Measurements from ENCODE around the gene CENPF. TPM values are rescaled to one million over a fixed set of nuclear protein-coding genes. Genes with fewer than 3 reads are reported as not detected.
A peak's percentile ranks its signal among the peaks of the same experiment; 100 is the strongest.
"Not testable (repeated sequence)": the region's sequence is repeated elsewhere in the genome, so short reads cannot be mapped to it uniquely, and the experiment has no call there.

Gene CENPF
- total RNA-seq, 1 experiment from 2014 or later: 144 TPM

- Mint-ChIP-seq H3K27me3 (ENCODE audit: unreplicated experiment) (no peaks in the 10 kb centered on the region), H3K36me3 (ENCODE audit: insufficient read depth, unreplicated experiment) (no peaks in the 10 kb centered on the region), H3K27ac (ENCODE audit: unreplicated experiment) (no peak overlapping the region), H3K9me3 (ENCODE audit: low read depth, unreplicated experiment) (no peaks in the 10 kb centered on the region), H3K4me3 (ENCODE audit: low read depth, unreplicated experiment) (no peak overlapping the region), H3K4me1 (ENCODE audit: low read depth, unreplicated experiment) (no peaks in the 10 kb centered on the region)
- CTCF ChIA-PET: interaction anchor here (0.5 to 0.7 kb wide), 3 partner anchors 69 to 392 kb away, joined by 3 to 5 read pairs (median 4); no protein-coding TSS in a partner anchor
- intact Hi-C loops (cut with micrococcal nuclease; ENCODE audit: unreplicated experiment): no loop called here
- BruUV-seq (replicated peaks): no TSS peak
- DNase-seq: no peak
- TF ChIP-seq CTCF (IDR thresholded peaks at IDR 0.05; ENCODE audit: unreplicated experiment): no peak
Observed at GRCh38 chr1:214593158-214593557, 9.8 kb upstream of the CENPF start.

- Mint-ChIP-seq H3K9me3 (ENCODE audit: low read depth, unreplicated experiment) (no peaks in the 10 kb centered on the region), H3K4me3 (ENCODE audit: low read depth, unreplicated experiment) (peak overlapping the region; percentile 87), H3K27me3 (ENCODE audit: unreplicated experiment) (no peaks in the 10 kb centered on the region), H3K4me1 (ENCODE audit: low read depth, unreplicated experiment) (peaks cover 26% of the 10 kb centered on the region), H3K27ac (ENCODE audit: unreplicated experiment) (peak overlapping the region; percentile 85), H3K36me3 (ENCODE audit: insufficient read depth, unreplicated experiment) (peaks cover 31% of the 10 kb centered on the region)
- CTCF ChIA-PET: interaction anchor here (1.4 to 1.7 kb wide), 3 partner anchors 19 to 271 kb away, joined by 3 to 13 read pairs (median 4); no protein-coding TSS in a partner anchor
- intact Hi-C loops (cut with micrococcal nuclease; ENCODE audit: unreplicated experiment): loop anchor here (1.0 kb wide), 1 partner anchor 7 kb away; no protein-coding TSS in a partner anchor
- DNase-seq: no peak
- TF ChIP-seq CTCF (IDR thresholded peaks at IDR 0.05; ENCODE audit: unreplicated experiment): no peak
- no TSS peak for BruUV-seq (replicated peaks)
Observed at GRCh38 chr1:214603819-214604252, 841 bp downstream of the CENPF start.

- intact Hi-C loops (cut with micrococcal nuclease; ENCODE audit: unreplicated experiment): no loop called here
- peaks cover 29% of the 10 kb centered on the region for H3K4me1 Mint-ChIP-seq (ENCODE audit: low read depth, unreplicated experiment)
- CTCF ChIA-PET: interaction anchor here (0.6 to 1.7 kb wide), 5 partner anchors 15 to 158 kb away, joined by 3 to 4 read pairs (median 3); no protein-coding TSS in a partner anchor
- no peak for TF ChIP-seq CTCF (IDR thresholded peaks at IDR 0.05; ENCODE audit: unreplicated experiment)
- H3K4me3 Mint-ChIP-seq (ENCODE audit: low read depth, unreplicated experiment): peak overlapping the region; percentile 87
- peaks cover 37% of the 10 kb centered on the region for H3K36me3 Mint-ChIP-seq (ENCODE audit: insufficient read depth, unreplicated experiment)
- no peak for DNase-seq
- H3K27me3 Mint-ChIP-seq (ENCODE audit: unreplicated experiment): no peaks in the 10 kb centered on the region
- peak overlapping the region; percentile 85 for H3K27ac Mint-ChIP-seq (ENCODE audit: unreplicated experiment)
- no TSS peak for BruUV-seq (replicated peaks)
- H3K9me3 Mint-ChIP-seq (ENCODE audit: low read depth, unreplicated experiment): no peaks in the 10 kb centered on the region
Observed at GRCh38 chr1:214604523-214604922, 1.5 kb downstream of the CENPF start.

GRCh38 chr1:214605484-214605883, 2.5 kb downstream of the CENPF start:
- H3K4me3 Mint-ChIP-seq (ENCODE audit: low read depth, unreplicated experiment); H3K27ac Mint-ChIP-seq (ENCODE audit: unreplicated experiment); intact Hi-C loops (cut with micrococcal nuclease; ENCODE audit: unreplicated experiment); DNase-seq; H3K27me3 Mint-ChIP-seq (ENCODE audit: unreplicated experiment); H3K9me3 Mint-ChIP-seq (ENCODE audit: low read depth, unreplicated experiment); BruUV-seq (replicated peaks): not testable (repeated sequence)
- peaks cover 39% of the 10 kb centered on the region for H3K4me1 Mint-ChIP-seq (ENCODE audit: low read depth, unreplicated experiment)
- CTCF ChIA-PET: interaction anchor here (0.7 to 1.7 kb wide), 3 partner anchors 20 to 541 kb away, joined by 3 read pairs; no protein-coding TSS in a partner anchor
- H3K36me3 Mint-ChIP-seq (ENCODE audit: insufficient read depth, unreplicated experiment): peaks cover 41% of the 10 kb centered on the region

- DNase-seq; BruUV-seq (replicated peaks); H3K4me3 Mint-ChIP-seq (ENCODE audit: low read depth, unreplicated experiment); H3K27ac Mint-ChIP-seq (ENCODE audit: unreplicated experiment); H3K27me3 Mint-ChIP-seq (ENCODE audit: unreplicated experiment); H3K9me3 Mint-ChIP-seq (ENCODE audit: low read depth, unreplicated experiment); intact Hi-C loops (cut with micrococcal nuclease; ENCODE audit: unreplicated experiment): not testable (repeated sequence)
- CTCF ChIA-PET: interaction anchor here (0.7 kb wide), 1 partner anchor 542 kb away, joined by 3 read pairs; no protein-coding TSS in a partner anchor
- H3K36me3 Mint-ChIP-seq (ENCODE audit: insufficient read depth, unreplicated experiment): peaks cover 43% of the 10 kb centered on the region
- peaks cover 40% of the 10 kb centered on the region for H3K4me1 Mint-ChIP-seq (ENCODE audit: low read depth, unreplicated experiment)
Observed at GRCh38 chr1:214605933-214606925, 3.2 kb downstream of the CENPF start.

- peaks cover 50% of the 10 kb centered on the region for H3K36me3 Mint-ChIP-seq (ENCODE audit: insufficient read depth, unreplicated experiment)
- H3K4me1 Mint-ChIP-seq (ENCODE audit: low read depth, unreplicated experiment): peaks cover 45% of the 10 kb centered on the region
- BruUV-seq (replicated peaks); DNase-seq; intact Hi-C loops (cut with micrococcal nuclease; ENCODE audit: unreplicated experiment); H3K9me3 Mint-ChIP-seq (ENCODE audit: low read depth, unreplicated experiment); H3K27me3 Mint-ChIP-seq (ENCODE audit: unreplicated experiment); H3K4me3 Mint-ChIP-seq (ENCODE audit: low read depth, unreplicated experiment); CTCF ChIA-PET: not testable (repeated sequence)
- H3K27ac Mint-ChIP-seq (ENCODE audit: unreplicated experiment): peak overlapping the region; percentile 37
Observed at GRCh38 chr1:214607492-214608215, 4.7 kb downstream of the CENPF start.

Data from Calu3 (cell line).